K562 (cell line): ENCODE data around the gene DYTN.
A peak's percentile ranks its signal among the peaks of the same experiment; 100 is the strongest.

Experiments
- CBX2 ChIP-seq: fragments of 200-600 bp; sonication (generic); IDR thresholded peaks from one replicate; pipeline ENCODE4 v1.6.1; 2012; ENCODE audit warnings: mild to moderate bottlenecking, low read length, inconsistent platforms; ENCODE audit not compliant: insufficient read depth, poor library complexity, severe bottlenecking
- CEBPB ChIP-seq: fragments of 450-650 bp; IDR thresholded peaks from 2 replicates; pipeline ENCODE4 v1.6.1; 2016; ENCODE audit warnings: missing genetic modification characterization, missing compliant biosample characterization
- EGR1 ChIP-seq: fragments of 450-650 bp; conservative IDR thresholded peaks from 2 replicates; pipeline ENCODE4 v1.6.1; 2017; ENCODE audit warnings: mild to moderate bottlenecking
- EP300 ChIP-seq: IDR thresholded peaks from 2 replicates; pipeline ENCODE4 v1.6.1; 2012; ENCODE audit warnings: low read length, improper control_type of control experiment
- FOXM1 ChIP-seq, 2 experiments: fragments of 450-650 bp in 1 of 2; sonication (generic) in 1 of 2; formaldehyde crosslinking in 1 of 2; IDR thresholded peaks; 2 replicates each; pipeline versions ENCODE4 v1.6.1 to v1.9.0; 2017 to 2022; ENCODE audit warnings: low read depth in 2 of 2, mild to moderate bottlenecking in 2 of 2, missing genetic modification reagents in 1 of 2, moderate library complexity in 1 of 2
- MAFK ChIP-seq: IDR thresholded peaks from 2 replicates; pipeline ENCODE4 v1.6.1; 2011; ENCODE audit warnings: low read length, improper control_type of control experiment
- PKNOX1 ChIP-seq: fragments of 450-650 bp; IDR thresholded peaks from 2 replicates; pipeline ENCODE4 v1.6.1; 2016
- SIN3B ChIP-seq: fragments of 450-650 bp; IDR thresholded peaks from 2 replicates; pipeline ENCODE4 v1.6.1; 2017; ENCODE audit warnings: low read depth, mild to moderate bottlenecking, moderate library complexity
- SNAPC5 ChIP-seq: fragments of 250-450 bp; sonication (Bioruptor Pico); IDR thresholded peaks from 2 replicates; pipeline ENCODE4 v1.8.0; 2021; ENCODE audit warnings: moderate library complexity, mild to moderate bottlenecking, inconsistent platforms
- SP1 ChIP-seq: sonication (generic); formaldehyde crosslinking; IDR thresholded peaks from 2 replicates; pipeline ENCODE4 v1.8.1; 2022; ENCODE audit warnings: mild to moderate bottlenecking, missing genetic modification reagents
- STAT5B ChIP-seq: fragments of 250-450 bp; sonication (Bioruptor Pico); IDR thresholded peaks from 2 replicates; pipeline ENCODE4 v1.8.0; 2021; ENCODE audit warnings: mild to moderate bottlenecking, inconsistent platforms
- ZNF133 ChIP-seq: fragments of 250-450 bp; sonication (Bioruptor Pico); IDR thresholded peaks from 2 replicates; pipeline ENCODE4 v1.4.0; 2020; ENCODE audit warnings: mild to moderate bottlenecking
- ZNF23 ChIP-seq: fragments of 250-450 bp; sonication (Bioruptor Pico); IDR thresholded peaks from 2 replicates; pipeline ENCODE4 v1.4.0; 2020; ENCODE audit warnings: mild to moderate bottlenecking
- TF ChIP-seq, protein P1 (sequence below), 3 experiments: IDR thresholded peaks in 2 of 3; conservative IDR thresholded peaks in 1 of 3; 2 replicates each; pipeline ENCODE4 v1.5.1; 2011 to 2012; ENCODE audit warnings: low read length in 3 of 3, mild to moderate bottlenecking in 3 of 3, control low read depth in 2 of 3, improper control_type of control experiment in 1 of 3, inconsistent platforms in 1 of 3, low read depth in 1 of 3, mixed read lengths in 1 of 3, moderate library complexity in 1 of 3; ENCODE audit not compliant: insufficient read depth in 2 of 3

DNA sequence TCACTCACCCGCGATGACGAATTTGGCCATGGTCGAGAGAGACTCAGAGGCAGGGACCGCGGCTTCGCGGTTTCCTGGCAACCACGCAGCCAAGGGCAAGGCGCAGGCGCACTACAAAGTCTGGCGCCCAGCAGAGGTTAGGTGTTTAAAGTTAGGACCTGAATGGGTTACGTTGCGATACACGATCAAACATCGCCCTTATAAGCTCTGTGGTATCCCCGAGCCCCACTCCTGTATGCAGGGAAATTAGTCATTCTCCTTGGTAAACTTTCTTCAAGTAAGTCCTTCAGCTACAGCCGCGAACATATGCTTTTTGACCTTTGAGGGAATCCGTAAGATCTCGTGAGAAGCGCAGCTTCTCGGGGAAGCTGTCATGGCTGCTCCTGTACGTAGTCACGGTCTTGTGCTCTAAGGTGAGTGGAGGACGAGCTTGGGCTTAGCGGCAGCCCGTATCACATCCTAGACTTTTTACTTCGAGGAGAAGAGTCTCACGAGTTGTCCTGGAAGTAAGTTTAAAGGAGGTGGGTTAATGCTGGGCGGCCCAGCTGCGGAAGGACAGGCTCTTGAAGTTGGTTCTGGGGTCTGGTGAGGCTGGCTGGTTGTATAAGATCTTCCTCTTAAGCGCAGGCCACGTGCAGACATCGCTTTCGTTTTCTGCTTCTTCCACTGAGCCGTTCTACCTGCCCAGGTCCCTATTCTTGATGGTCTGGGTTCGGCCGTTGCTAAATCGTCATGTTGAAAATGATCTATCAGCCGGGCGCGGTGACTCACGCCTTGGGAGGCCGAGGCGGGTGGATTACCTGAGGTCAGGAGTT is 47.3 kb upstream of the DYTN start, which contains the start of the genes FASTKD2 and MDH1B:
- TF ChIP-seq STAT5B (CRISPR knock-in tag) = no peak
- TF ChIP-seq ZNF23 = no peak
- TF ChIP-seq ZNF133 (CRISPR knock-in tag) = no peak
- TF ChIP-seq, protein P1, sequence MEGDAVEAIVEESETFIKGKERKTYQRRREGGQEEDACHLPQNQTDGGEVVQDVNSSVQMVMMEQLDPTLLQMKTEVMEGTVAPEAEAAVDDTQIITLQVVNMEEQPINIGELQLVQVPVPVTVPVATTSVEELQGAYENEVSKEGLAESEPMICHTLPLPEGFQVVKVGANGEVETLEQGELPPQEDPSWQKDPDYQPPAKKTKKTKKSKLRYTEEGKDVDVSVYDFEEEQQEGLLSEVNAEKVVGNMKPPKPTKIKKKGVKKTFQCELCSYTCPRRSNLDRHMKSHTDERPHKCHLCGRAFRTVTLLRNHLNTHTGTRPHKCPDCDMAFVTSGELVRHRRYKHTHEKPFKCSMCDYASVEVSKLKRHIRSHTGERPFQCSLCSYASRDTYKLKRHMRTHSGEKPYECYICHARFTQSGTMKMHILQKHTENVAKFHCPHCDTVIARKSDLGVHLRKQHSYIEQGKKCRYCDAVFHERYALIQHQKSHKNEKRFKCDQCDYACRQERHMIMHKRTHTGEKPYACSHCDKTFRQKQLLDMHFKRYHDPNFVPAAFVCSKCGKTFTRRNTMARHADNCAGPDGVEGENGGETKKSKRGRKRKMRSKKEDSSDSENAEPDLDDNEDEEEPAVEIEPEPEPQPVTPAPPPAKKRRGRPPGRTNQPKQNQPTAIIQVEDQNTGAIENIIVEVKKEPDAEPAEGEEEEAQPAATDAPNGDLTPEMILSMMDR (IDR thresholded peaks at IDR 0.05 in 2 of 3, conservative IDR thresholded peaks at IDR 0.05 in 1 of 3; ENCODE audit: insufficient read depth in 2 of 3, low read depth in 1 of 3, low read length in 3 of 3) = no peak
- no peak for TF ChIP-seq CBX2
- no peak for TF ChIP-seq EGR1
- no peak for TF ChIP-seq CEBPB (tag)
- no peak for TF ChIP-seq PKNOX1
- no peak for TF ChIP-seq SNAPC5
- peak; percentile 94 for TF ChIP-seq SIN3B
- TF ChIP-seq FOXM1 (IDR thresholded peaks at IDR 0.05; ENCODE audit: low read depth) = no peak
- TF ChIP-seq FOXM1 (CRISPR knock-in tag; IDR thresholded peaks at IDR 0.05; ENCODE audit: low read depth) = no peak
- TF ChIP-seq EP300 = no peak
- TF ChIP-seq SP1 = no peak
- TF ChIP-seq MAFK = no peak
